GM10266 (cell line): ENCODE results near the gene OAF.

ENCODE experiments used
- DNase-seq: peaks from one replicate; pipeline ENCODE4 v3.0.0; 2012; ENCODE audit errors: extremely low spot score
- CTCF ChIP-seq: IDR thresholded peaks from 2 replicates; pipeline ENCODE4 v1.5.1; 2012; ENCODE audit warnings: mild to moderate bottlenecking, low read depth; ENCODE audit not compliant: control insufficient read depth, insufficient read depth; ENCODE audit errors: missing control alignments

OAF gene

GRCh38 chr11:120236169-120237107 is 25.6 kb downstream of the OAF start:
- DNase-seq, result no peak
- TF ChIP-seq CTCF, result no peak

- no peak for TF ChIP-seq CTCF
- DNase-seq, result no peak
Measured at GRCh38 chr11:120238968-120239620, 28.3 kb downstream of the OAF start.

GRCh38 chr11:120239713-120240640 is 29.1 kb downstream of the OAF start, which contains the start of gene POU2F3:
Gene POU2F3 (plus strand): TSS chr11:120240140. CDS start chr11:120240344, 204 bp downstream.
- DNase-seq, result peak; percentile 65

GRCh38 chr11:120240866-120241265 is 30.0 kb downstream of the OAF start:
- no peak for TF ChIP-seq CTCF
- DNase-seq, result no peak

More at GRCh38 chr11:120239713-120240640, 29.1 kb downstream of the OAF start, which contains the start of gene POU2F3:
- peak; percentile 7 for TF ChIP-seq CTCF

GRCh38 chr11:120241277-120241676 is 30.4 kb downstream of the OAF start:
- DNase-seq, result no peak
- TF ChIP-seq CTCF, result no peak

- TF ChIP-seq CTCF, result no peak
- DNase-seq, result no peak
Measured at GRCh38 chr11:120243221-120243620, 32.4 kb downstream of the OAF start.
